H1 (cell line): ENCODE results near the gene PRKCH.

Experiments
- CHD1 ChIP-seq: IDR thresholded peaks from 2 replicates; pipeline ENCODE4 v1.6.1; 2012; ENCODE audit warnings: low read depth, low read length, improper control_type of control experiment
- CREB1 ChIP-seq: IDR thresholded peaks from 2 replicates; pipeline ENCODE4 v1.6.1; 2012; ENCODE audit warnings: inconsistent platforms
- EZH2 ChIP-seq: fragments of 200-600 bp; sonication (generic); IDR thresholded peaks from 2 replicates; pipeline ENCODE4 v1.7.1; 2012; ENCODE audit warnings: low read depth, mild to moderate bottlenecking, moderate library complexity, low read length, inconsistent platforms; ENCODE audit not compliant: severe bottlenecking
- MAFK ChIP-seq: IDR thresholded peaks from 2 replicates; pipeline ENCODE4 v1.6.1; 2012; ENCODE audit warnings: low read depth, mild to moderate bottlenecking, improper control_type of control experiment, low read length
- MAX ChIP-seq: IDR thresholded peaks from 2 replicates; pipeline ENCODE4 v1.6.1; 2012; ENCODE audit warnings: inconsistent platforms
- POLR2A ChIP-seq, 2 experiments: IDR thresholded peaks; 1 replicate in 1 of 2; 2 replicates in 1 of 2; pipeline ENCODE4 v1.6.1; 2011; ENCODE audit warnings: low read depth in 2 of 2, low read length in 2 of 2, mild to moderate bottlenecking in 2 of 2; ENCODE audit errors: control extremely low read depth in 1 of 2
- TAF7 ChIP-seq: optimal IDR thresholded peaks from 2 replicates; pipeline ENCODE3; 2011; ENCODE audit warnings: low read depth, mild to moderate bottlenecking, inconsistent platforms, low read length, moderate library complexity, borderline replicate concordance
- TF ChIP-seq, protein P1 (sequence below), 3 experiments: IDR thresholded peaks; 1 replicate in 2 of 3; 2 replicates in 1 of 3; pipeline versions ENCODE4 v1.5.1 to v1.6.1; 2011; ENCODE audit warnings: low read length in 3 of 3, mild to moderate bottlenecking in 3 of 3, inconsistent platforms in 2 of 3, low read depth in 1 of 3, moderate library complexity in 1 of 3; ENCODE audit not compliant: insufficient read depth in 1 of 3; ENCODE audit errors: control extremely low read depth in 1 of 3

- TF ChIP-seq EZH2 = no peak
- no peak for TF ChIP-seq TAF7
- no peak for TF ChIP-seq MAFK
- TF ChIP-seq, protein P1, sequence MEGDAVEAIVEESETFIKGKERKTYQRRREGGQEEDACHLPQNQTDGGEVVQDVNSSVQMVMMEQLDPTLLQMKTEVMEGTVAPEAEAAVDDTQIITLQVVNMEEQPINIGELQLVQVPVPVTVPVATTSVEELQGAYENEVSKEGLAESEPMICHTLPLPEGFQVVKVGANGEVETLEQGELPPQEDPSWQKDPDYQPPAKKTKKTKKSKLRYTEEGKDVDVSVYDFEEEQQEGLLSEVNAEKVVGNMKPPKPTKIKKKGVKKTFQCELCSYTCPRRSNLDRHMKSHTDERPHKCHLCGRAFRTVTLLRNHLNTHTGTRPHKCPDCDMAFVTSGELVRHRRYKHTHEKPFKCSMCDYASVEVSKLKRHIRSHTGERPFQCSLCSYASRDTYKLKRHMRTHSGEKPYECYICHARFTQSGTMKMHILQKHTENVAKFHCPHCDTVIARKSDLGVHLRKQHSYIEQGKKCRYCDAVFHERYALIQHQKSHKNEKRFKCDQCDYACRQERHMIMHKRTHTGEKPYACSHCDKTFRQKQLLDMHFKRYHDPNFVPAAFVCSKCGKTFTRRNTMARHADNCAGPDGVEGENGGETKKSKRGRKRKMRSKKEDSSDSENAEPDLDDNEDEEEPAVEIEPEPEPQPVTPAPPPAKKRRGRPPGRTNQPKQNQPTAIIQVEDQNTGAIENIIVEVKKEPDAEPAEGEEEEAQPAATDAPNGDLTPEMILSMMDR (IDR thresholded peaks at IDR 0.05; ENCODE audit: control extremely low read depth in 1 of 3, insufficient read depth in 1 of 3, low read depth in 1 of 3, low read length in 3 of 3) = no peak
- no peak for TF ChIP-seq CHD1
- no peak for TF ChIP-seq CREB1
- no peak for TF ChIP-seq MAX
- no peak for TF ChIP-seq POLR2A (IDR thresholded peaks at IDR 0.05; ENCODE audit: control extremely low read depth in 1 of 2, low read depth in 2 of 2, low read length in 2 of 2)
Measured at GRCh38 chr14:61582815-61583214, 261.4 kb downstream of the PRKCH start.
